CD4-positive, alpha-beta T cell treated with Interleukin-21 for 1 hour (primary cell): ENCODE results near the gene EID3.
"Not testable (repeated sequence)": the region's sequence is repeated elsewhere in the genome, so short reads cannot be mapped to it uniquely, and the experiment has no call there.

Experiments
- DNase-seq: peaks from one replicate; pipeline ENCODE4 v3.0.0-alpha.2; 2020

The EID3 gene

GRCh38 chr12:104314242-104314614, 10.7 kb downstream of the EID3 start:
- DNase-seq: no peak

- DNase-seq: no peak
Measured at GRCh38 chr12:104315326-104316224, 12.0 kb downstream of the EID3 start.

- no peak for DNase-seq
Measured at GRCh38 chr12:104316936-104317335, 13.4 kb downstream of the EID3 start.

- DNase-seq: no peak
Measured at GRCh38 chr12:104317538-104318210, 14.1 kb downstream of the EID3 start.

GRCh38 chr12:104319028-104319427, 15.5 kb downstream of the EID3 start:
- DNase-seq: no peak

- DNase-seq: no peak
Measured at GRCh38 chr12:104319918-104320626, 16.5 kb downstream of the EID3 start.

- no peak for DNase-seq
Measured at GRCh38 chr12:104320627-104321024, 17.1 kb downstream of the EID3 start.

- no peak for DNase-seq
Measured at GRCh38 chr12:104321949-104322348, 18.4 kb downstream of the EID3 start.

GRCh38 chr12:104322533-104322932, 19.0 kb downstream of the EID3 start:
- not testable (repeated sequence) for DNase-seq

- no peak for DNase-seq
Measured at GRCh38 chr12:104323899-104324298, 20.4 kb downstream of the EID3 start.

GRCh38 chr12:104328278-104328677, 24.7 kb downstream of the EID3 start:
- DNase-seq: not testable (repeated sequence)

GRCh38 chr12:104328790-104329189, 25.3 kb downstream of the EID3 start:
- DNase-seq: no peak

- DNase-seq: no peak
Measured at GRCh38 chr12:104329707-104330532, 26.4 kb downstream of the EID3 start.

GRCh38 chr12:104331376-104331775, 27.8 kb downstream of the EID3 start:
- no peak for DNase-seq

- DNase-seq: not testable (repeated sequence)
Measured at GRCh38 chr12:104332273-104332672, 28.7 kb downstream of the EID3 start.

- DNase-seq: no peak
Measured at GRCh38 chr12:104333692-104334255, 30.2 kb downstream of the EID3 start.

GRCh38 chr12:104334581-104334980, 31.0 kb downstream of the EID3 start:
- no peak for DNase-seq

GRCh38 chr12:104336115-104336514, 32.6 kb downstream of the EID3 start:
- DNase-seq: no peak

- no peak for DNase-seq
Measured at GRCh38 chr12:104337030-104337558, 33.6 kb downstream of the EID3 start.

- no peak for DNase-seq
Measured at GRCh38 chr12:104339663-104340062, 36.1 kb downstream of the EID3 start.

GRCh38 chr12:104340177-104340576, 36.6 kb downstream of the EID3 start:
- DNase-seq: no peak
